ENCODE data around the gene ORC2.

DNA sequence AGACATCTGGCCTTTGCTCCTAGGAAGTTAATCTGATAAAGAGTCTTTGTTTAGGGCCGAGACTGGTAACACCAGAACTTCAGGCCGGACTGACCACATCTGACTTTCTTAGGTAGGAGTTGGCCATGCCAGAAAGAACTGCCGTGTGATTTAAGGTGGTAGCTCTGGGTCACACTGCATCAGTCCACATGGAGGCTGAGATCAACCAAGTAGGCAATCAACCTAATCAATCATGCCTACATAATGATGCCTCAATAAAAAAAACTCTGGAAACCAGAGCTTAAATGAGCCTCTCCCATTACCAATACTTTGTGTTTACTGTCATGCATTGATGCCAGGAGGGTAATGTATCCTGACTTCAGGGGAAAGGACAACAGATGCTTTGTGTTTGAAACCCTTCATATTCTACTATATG, 44.1 kb upstream of the ORC2 start:
- TF ChIP-seq, protein P1, sequence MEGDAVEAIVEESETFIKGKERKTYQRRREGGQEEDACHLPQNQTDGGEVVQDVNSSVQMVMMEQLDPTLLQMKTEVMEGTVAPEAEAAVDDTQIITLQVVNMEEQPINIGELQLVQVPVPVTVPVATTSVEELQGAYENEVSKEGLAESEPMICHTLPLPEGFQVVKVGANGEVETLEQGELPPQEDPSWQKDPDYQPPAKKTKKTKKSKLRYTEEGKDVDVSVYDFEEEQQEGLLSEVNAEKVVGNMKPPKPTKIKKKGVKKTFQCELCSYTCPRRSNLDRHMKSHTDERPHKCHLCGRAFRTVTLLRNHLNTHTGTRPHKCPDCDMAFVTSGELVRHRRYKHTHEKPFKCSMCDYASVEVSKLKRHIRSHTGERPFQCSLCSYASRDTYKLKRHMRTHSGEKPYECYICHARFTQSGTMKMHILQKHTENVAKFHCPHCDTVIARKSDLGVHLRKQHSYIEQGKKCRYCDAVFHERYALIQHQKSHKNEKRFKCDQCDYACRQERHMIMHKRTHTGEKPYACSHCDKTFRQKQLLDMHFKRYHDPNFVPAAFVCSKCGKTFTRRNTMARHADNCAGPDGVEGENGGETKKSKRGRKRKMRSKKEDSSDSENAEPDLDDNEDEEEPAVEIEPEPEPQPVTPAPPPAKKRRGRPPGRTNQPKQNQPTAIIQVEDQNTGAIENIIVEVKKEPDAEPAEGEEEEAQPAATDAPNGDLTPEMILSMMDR (IDR thresholded peaks at IDR 0.05): no peak
- TF ChIP-seq POLR2A (IDR thresholded peaks at IDR 0.05): no peak

All from right lobe of liver (tissue), 4 donors.